Panc1 (cell line): ENCODE data around the gene LHX2. TPM values are rescaled to one million over a fixed set of nuclear protein-coding genes. Genes with fewer than 3 reads are reported as not detected.

Experiments
- ATAC-seq: fragments of 200-7000 bp; cut with Tn5 transposase; 2 replicates; pipeline ENCODE4 v1.9.1; 2020; ENCODE audit warnings: mild to moderate bottlenecking, moderate library complexity
- BruUV-seq: library from RNA; stranded (reverse); fragments of 400-500 nt; replicated peaks from 2 replicates; lab custom pipeline; 2021; lab: Mats Ljungman, UMichigan
- CTCF ChIA-PET: fragments of 300-600 bp; sonication (Branson Sonifier 250); formaldehyde crosslinking; loops from one replicate; lab custom pipeline; 2022; ENCODE audit warnings: antibody characterized with exemption; lab: Charles Lee
- POLR2A ChIA-PET: fragments of 300-600 bp; sonication (Branson Sonifier 250); formaldehyde crosslinking; loops from one replicate; lab custom pipeline; 2022; ENCODE audit warnings: antibody characterized with exemption; lab: Charles Lee
- DNase-seq: peaks from one replicate; pipeline ENCODE4 v3.0.0-alpha.2; 2010; ENCODE audit warnings: low read depth, low spot score
- H3K27ac ChIP-seq: 2 replicates; pipeline ENCODE4 v1.5.1; 2011; ENCODE audit warnings: mild to moderate bottlenecking, low read length, inconsistent platforms
- H3K27me3 ChIP-seq: fragments of 200-500 bp; sonication (Bioruptor generic); 2 replicates; pipeline ENCODE4 v1.6.0; 2014; ENCODE audit warnings: low read length, inconsistent platforms; ENCODE audit not compliant: control insufficient read depth, insufficient read depth
- H3K36me3 ChIP-seq: fragments of 200-500 bp; sonication (Bioruptor generic); 2 replicates; pipeline ENCODE4 v1.5.1; 2014; ENCODE audit warnings: inconsistent platforms, mild to moderate bottlenecking, low read length, moderate library complexity; ENCODE audit not compliant: control insufficient read depth, insufficient read depth
- H3K4me1 ChIP-seq: 2 replicates; pipeline ENCODE4 v1.5.1; 2011; ENCODE audit warnings: inconsistent platforms, mild to moderate bottlenecking, low read length, moderate library complexity; ENCODE audit not compliant: control insufficient read depth, insufficient read depth
- H3K4me3 ChIP-seq, 2 experiments: 2 replicates each; pipeline ENCODE4 v1.5.1; 2011 to 2012; ENCODE audit warnings: low read depth in 2 of 2, low read length in 2 of 2, mild to moderate bottlenecking in 2 of 2, inconsistent platforms in 1 of 2, moderate library complexity in 1 of 2
- H3K9me3 ChIP-seq: fragments of 200-500 bp; sonication (Bioruptor generic); 2 replicates; pipeline ENCODE4 v1.5.1; 2014; ENCODE audit warnings: low read depth, mild to moderate bottlenecking, inconsistent platforms, low read length, moderate library complexity; ENCODE audit not compliant: control insufficient read depth, insufficient read depth
- POLR2AphosphoS5 ChIP-seq: IDR thresholded peaks from 2 replicates; pipeline ENCODE4 v1.6.1; 2012; ENCODE audit warnings: mild to moderate bottlenecking, low read depth, low read length, moderate library complexity
- SIN3A ChIP-seq: IDR thresholded peaks from 2 replicates; pipeline ENCODE4 v1.6.1; 2012; ENCODE audit warnings: low read depth, mild to moderate bottlenecking, low read length, moderate library complexity, borderline replicate concordance; ENCODE audit not compliant: insufficient read depth
- TCF7L2 ChIP-seq: IDR thresholded peaks from 2 replicates; pipeline ENCODE4 v1.6.1; 2011; ENCODE audit warnings: mild to moderate bottlenecking, low read depth, low read length, inconsistent platforms
- in situ Hi-C: cut with HindIII; loops from 2 replicates; pipeline ENCODE4 v1.10.0; 2016; ENCODE audit warnings: low sequenced_read_pairs, low pct_unique_long_range_greater_than_20kb
- intact Hi-C: fragments of 100-400 bp; cut with micrococcal nuclease; formaldehyde crosslinking; loops from one replicate; pipeline ENCODE4 v1.10.0; 2022; ENCODE audit not compliant: unreplicated experiment
- total RNA-seq: library from RNA; stranded (reverse); gene quantifications from one replicate; pipeline ENCODE4 v1.2.1, GENCODE V29; 2021; ENCODE audit not compliant: unreplicated experiment
- TF ChIP-seq, protein P1 (sequence below), 2 experiments: IDR thresholded peaks; 2 replicates each; pipeline ENCODE4 v1.6.1; 2011 to 2012; ENCODE audit warnings: low read depth in 2 of 2, control low read depth in 1 of 2, low read length in 1 of 2, mild to moderate bottlenecking in 1 of 2, moderate library complexity in 1 of 2; ENCODE audit not compliant: insufficient read depth in 1 of 2
- TF ChIP-seq, protein P2 (sequence below): fragments of 450-650 bp; IDR thresholded peaks from 2 replicates; pipeline ENCODE4 v1.5.1; 2017; ENCODE audit warnings: mild to moderate bottlenecking

LHX2 gene
- total RNA-seq, 1 experiment from 2014 or later = 0.36 TPM

DNA sequence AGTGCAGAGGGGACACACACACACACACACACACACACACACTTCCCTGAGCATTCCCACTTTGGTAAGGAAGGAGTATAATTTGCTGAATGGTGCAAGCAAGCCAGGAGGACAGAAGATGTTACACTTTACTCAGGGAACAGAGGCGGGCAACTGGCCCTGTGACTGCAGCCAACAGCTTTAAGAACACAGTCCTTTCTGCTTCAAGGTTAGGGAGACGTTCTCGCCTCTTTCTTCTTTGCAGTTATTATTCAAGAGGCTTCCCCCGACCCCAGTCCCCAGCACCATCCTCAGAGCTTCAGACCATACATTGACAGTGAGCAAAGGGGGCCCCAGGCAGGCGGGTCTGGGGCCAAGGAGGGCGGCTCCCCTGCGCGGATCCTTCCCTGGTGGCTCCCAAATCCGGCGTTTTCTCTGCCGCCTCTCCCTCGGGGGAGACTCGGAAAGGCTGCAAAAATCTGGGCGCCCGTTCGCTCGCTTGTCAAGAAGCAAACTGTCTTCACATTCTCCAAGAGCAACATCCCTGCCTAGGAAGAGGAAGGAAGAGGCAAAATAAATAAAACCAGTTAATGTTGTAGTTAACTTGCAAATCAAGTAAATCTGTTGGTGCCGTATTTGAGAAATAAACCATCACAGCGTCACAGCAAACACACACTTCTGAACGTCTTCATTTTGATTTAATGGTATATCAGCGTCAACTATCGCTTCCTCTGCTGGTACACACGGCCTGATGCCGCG lies 3.8 kb upstream of the LHX2 start:
- Histone ChIP-seq H3K9me3 (no peaks in the 10 kb centered on the region), H3K4me3 (peak overlapping the region; percentile 32 to 33; a peak in 2 of 4 replicates), H3K4me1 (no peaks in the 10 kb centered on the region), H3K36me3 (no peaks in the 10 kb centered on the region), H3K27me3 (peaks cover 32% of the 10 kb centered on the region), H3K27ac (no peak overlapping the region)
- TF ChIP-seq SIN3A = no peak
- TF ChIP-seq, protein P1, sequence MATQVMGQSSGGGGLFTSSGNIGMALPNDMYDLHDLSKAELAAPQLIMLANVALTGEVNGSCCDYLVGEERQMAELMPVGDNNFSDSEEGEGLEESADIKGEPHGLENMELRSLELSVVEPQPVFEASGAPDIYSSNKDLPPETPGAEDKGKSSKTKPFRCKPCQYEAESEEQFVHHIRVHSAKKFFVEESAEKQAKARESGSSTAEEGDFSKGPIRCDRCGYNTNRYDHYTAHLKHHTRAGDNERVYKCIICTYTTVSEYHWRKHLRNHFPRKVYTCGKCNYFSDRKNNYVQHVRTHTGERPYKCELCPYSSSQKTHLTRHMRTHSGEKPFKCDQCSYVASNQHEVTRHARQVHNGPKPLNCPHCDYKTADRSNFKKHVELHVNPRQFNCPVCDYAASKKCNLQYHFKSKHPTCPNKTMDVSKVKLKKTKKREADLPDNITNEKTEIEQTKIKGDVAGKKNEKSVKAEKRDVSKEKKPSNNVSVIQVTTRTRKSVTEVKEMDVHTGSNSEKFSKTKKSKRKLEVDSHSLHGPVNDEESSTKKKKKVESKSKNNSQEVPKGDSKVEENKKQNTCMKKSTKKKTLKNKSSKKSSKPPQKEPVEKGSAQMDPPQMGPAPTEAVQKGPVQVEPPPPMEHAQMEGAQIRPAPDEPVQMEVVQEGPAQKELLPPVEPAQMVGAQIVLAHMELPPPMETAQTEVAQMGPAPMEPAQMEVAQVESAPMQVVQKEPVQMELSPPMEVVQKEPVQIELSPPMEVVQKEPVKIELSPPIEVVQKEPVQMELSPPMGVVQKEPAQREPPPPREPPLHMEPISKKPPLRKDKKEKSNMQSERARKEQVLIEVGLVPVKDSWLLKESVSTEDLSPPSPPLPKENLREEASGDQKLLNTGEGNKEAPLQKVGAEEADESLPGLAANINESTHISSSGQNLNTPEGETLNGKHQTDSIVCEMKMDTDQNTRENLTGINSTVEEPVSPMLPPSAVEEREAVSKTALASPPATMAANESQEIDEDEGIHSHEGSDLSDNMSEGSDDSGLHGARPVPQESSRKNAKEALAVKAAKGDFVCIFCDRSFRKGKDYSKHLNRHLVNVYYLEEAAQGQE (IDR thresholded peaks at IDR 0.05; ENCODE audit: insufficient read depth in 1 of 2, low read depth in 2 of 2, low read length in 1 of 2) = no peak
- TF ChIP-seq TCF7L2 = no peak
- TF ChIP-seq POLR2AphosphoS5 = no peak
- TF ChIP-seq, protein P2, sequence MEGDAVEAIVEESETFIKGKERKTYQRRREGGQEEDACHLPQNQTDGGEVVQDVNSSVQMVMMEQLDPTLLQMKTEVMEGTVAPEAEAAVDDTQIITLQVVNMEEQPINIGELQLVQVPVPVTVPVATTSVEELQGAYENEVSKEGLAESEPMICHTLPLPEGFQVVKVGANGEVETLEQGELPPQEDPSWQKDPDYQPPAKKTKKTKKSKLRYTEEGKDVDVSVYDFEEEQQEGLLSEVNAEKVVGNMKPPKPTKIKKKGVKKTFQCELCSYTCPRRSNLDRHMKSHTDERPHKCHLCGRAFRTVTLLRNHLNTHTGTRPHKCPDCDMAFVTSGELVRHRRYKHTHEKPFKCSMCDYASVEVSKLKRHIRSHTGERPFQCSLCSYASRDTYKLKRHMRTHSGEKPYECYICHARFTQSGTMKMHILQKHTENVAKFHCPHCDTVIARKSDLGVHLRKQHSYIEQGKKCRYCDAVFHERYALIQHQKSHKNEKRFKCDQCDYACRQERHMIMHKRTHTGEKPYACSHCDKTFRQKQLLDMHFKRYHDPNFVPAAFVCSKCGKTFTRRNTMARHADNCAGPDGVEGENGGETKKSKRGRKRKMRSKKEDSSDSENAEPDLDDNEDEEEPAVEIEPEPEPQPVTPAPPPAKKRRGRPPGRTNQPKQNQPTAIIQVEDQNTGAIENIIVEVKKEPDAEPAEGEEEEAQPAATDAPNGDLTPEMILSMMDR = no peak
- ATAC-seq = no peak
- no peak for DNase-seq
- in situ Hi-C loops (no loop called here), intact Hi-C loops (no loop called here)
- CTCF ChIA-PET = no interaction called here
- POLR2A ChIA-PET = no interaction called here
- BruUV-seq = no TSS peak

DNA sequence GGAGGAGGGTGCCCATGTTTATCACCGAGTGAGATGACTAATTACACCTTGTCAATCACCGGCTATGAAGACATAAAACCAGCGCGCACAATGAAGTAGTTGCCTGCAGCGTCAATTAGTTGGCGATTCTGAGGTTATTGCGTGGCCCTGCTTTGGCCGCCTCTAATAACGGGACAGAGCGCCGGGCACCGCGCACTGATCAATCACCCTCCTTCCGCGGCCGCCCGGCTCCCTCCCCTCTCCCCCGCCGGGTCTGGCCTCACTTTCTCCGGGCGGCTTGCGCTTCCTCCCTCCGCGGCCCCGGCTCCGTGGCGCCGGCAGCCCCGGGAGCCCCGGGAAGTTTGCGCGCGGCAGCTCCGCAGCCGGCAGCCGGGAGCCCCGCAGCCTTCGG lies 3.3 kb upstream of the LHX2 start:
- no peak for DNase-seq
- intact Hi-C loops = no loop called here

More for the DNA sequence above, 3.3 kb upstream of the LHX2 start:
- no peak overlapping the region for H3K27ac ChIP-seq
- H3K36me3 ChIP-seq = no peaks in the 10 kb centered on the region
- H3K9me3 ChIP-seq = no peaks in the 10 kb centered on the region
- BruUV-seq = no TSS peak
- CTCF ChIA-PET = no interaction called here
- POLR2A ChIA-PET = no interaction called here
- TF ChIP-seq POLR2AphosphoS5 (no peak), SIN3A (no peak)
- TF ChIP-seq, protein P2 = no peak
- in situ Hi-C loops = no loop called here
- H3K4me1 ChIP-seq = no peaks in the 10 kb centered on the region
- 0 out of 2 replicates have a peak, but pooled peaks have one; percentile 34 for ATAC-seq
- peak overlapping the region; percentile 32 to 33 for H3K4me3 ChIP-seq
- H3K27me3 ChIP-seq = peaks cover 27% of the 10 kb centered on the region
